Thyroid gland (tissue), 4 donors: ENCODE results near the gene ASAP2.

ENCODE experiments used
- POLR2A ChIP-seq, 2 donors: fragments of 450-650 bp; IDR thresholded peaks; one replicate each; pipeline ENCODE4 v1.6.1; 2017; ENCODE audit warnings: antibody characterized with exemption in 2 of 2, mild to moderate bottlenecking in 2 of 2, moderate library complexity in 1 of 2
- TF ChIP-seq, protein P1 (sequence below), 6 experiments: fragments of 200-600 bp in 3 of 6; fragments of 450-650 bp in 3 of 6; sonication (generic) in 3 of 6; IDR thresholded peaks; one replicate each; pipeline ENCODE4 v1.5.1; 2016 to 2019; ENCODE audit warnings: antibody characterized with exemption in 6 of 6, mild to moderate bottlenecking in 2 of 6, inconsistent platforms in 1 of 6, moderate library complexity in 1 of 6

DNA sequence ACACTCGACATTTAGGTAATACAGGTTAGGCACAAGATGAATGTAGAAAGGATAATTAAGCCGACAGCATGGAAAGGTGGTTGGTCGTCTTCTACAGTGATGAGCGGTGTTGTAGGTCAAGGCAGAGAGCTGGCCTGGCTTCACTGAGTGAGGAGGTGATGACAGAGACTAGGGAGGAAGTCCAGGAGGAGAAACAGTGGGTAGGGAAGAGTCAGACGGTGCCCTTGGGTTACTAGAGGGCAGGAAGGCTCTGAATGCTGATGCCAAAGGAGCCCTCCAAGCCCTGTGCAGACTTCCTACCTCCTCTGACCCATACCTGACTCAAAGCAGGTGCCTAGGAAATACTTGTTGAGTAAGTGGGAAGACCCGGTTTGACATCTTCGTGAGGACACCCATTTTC lies 116.0 kb downstream of the ASAP2 start:
- TF ChIP-seq, protein P1, sequence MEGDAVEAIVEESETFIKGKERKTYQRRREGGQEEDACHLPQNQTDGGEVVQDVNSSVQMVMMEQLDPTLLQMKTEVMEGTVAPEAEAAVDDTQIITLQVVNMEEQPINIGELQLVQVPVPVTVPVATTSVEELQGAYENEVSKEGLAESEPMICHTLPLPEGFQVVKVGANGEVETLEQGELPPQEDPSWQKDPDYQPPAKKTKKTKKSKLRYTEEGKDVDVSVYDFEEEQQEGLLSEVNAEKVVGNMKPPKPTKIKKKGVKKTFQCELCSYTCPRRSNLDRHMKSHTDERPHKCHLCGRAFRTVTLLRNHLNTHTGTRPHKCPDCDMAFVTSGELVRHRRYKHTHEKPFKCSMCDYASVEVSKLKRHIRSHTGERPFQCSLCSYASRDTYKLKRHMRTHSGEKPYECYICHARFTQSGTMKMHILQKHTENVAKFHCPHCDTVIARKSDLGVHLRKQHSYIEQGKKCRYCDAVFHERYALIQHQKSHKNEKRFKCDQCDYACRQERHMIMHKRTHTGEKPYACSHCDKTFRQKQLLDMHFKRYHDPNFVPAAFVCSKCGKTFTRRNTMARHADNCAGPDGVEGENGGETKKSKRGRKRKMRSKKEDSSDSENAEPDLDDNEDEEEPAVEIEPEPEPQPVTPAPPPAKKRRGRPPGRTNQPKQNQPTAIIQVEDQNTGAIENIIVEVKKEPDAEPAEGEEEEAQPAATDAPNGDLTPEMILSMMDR (IDR thresholded peaks at IDR 0.05): no peak
- no peak for TF ChIP-seq POLR2A (IDR thresholded peaks at IDR 0.05)
